ENCODE results near the gene MAP1LC3B2.

MAP1LC3B2 gene

DNA sequence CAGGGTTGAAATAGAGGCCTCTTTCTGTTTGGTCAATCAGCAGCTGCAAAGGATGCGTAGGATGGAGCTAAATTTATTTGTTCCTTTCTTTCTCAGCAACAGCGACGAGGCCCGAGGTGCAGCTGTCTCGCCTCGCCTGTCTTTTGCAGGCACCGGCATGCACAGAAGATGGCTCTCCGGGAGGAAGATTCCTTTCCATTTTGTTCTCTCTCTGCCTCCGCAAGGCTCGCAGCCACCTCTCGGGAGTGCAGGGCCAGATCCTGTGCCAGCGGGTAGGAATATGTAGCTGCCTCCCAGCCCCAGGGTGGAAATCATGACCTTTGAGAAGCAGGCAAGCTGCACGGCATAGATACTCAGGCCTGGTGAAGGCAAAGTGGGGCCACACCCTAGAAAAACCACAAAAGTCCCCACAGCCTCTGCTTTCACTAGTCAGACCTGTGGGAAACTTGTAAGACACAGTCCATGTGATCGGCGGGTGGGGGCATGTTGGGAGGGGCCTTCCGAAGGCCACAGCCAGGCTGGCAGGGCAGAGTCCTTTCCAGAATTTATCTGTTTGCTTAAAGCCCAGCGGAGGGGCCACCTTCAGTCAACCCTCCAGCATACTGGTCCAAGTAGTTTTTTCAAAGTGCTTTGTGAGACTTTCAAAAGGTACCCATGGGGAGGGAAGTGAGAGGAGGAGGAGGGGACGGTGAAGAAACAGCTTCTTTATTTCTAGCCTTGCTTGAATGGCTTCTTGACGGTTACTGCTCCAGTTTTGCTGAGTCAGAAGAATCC lies at the start of gene MAP1LC3B2:
Gene MAP1LC3B2 (plus strand): TSS at position 220 of the 774 bp plus-strand sequence. CDS start 16,562 bp downstream, outside the sequence.
- no peak for DNase-seq (ENCODE audit: low spot score)

DNA sequence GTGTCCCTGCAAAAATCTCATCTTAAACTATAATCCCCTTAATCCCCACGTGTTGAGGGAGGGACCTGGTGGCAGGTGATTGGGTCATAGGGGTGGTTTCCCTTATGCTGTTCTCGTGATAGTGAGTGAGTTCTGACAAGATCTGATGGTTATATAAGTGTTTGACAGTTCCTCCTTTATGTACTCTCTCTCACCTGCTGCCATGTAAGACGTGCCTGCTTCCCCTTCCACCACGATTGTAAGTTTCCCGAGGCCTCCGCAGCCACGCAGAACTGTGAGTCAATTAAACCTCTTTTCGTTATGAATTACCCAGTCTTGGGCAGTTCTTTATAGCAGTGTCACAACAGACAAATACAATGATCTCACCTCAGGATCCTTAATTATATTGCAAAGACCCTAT lies 45.2 kb upstream of the MAP1LC3B2 start:
- no peak for DNase-seq (ENCODE audit: low spot score)

DNA sequence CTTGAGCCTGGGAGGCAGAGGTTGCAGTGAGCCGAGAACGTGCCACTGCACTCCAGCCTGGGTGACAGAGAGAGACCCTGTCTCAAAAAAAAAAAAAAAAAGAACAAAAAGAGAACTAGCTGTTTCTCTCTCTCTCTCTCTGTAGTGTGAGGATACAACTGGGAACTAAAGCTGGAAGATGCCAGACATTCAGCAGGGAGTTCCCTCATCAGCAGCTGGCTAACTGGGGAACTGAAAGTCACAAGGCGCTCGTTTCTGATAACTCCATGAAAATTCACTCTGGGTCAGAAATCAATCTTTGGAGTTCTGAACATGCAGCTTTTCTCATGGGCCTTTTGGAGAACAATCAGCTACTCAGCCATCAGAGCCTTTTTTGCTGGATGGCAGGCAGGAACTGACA lies 43.5 kb upstream of the MAP1LC3B2 start:
- no peak for DNase-seq (ENCODE audit: low spot score)

DNA sequence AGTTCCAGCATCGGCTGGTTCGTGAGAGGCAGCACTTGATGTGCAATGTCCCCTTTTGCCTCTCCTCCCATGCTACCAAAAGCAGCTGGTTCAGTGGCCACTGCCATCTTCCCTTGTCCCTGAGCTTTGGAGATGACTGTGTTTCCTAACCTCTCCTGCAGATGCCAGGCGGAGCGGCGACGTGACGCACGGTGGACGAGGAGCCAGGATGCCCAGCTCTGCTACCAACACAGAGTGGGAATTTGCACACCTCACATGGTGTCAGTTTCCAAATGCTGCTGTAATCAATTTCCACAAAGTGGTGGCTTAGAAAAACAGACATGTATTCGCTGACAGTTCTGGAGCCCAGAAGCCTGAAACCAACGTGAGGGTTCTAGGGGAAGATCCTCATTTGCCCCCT lies 42.5 kb upstream of the MAP1LC3B2 start:
- no peak for DNase-seq (ENCODE audit: low spot score)

DNA sequence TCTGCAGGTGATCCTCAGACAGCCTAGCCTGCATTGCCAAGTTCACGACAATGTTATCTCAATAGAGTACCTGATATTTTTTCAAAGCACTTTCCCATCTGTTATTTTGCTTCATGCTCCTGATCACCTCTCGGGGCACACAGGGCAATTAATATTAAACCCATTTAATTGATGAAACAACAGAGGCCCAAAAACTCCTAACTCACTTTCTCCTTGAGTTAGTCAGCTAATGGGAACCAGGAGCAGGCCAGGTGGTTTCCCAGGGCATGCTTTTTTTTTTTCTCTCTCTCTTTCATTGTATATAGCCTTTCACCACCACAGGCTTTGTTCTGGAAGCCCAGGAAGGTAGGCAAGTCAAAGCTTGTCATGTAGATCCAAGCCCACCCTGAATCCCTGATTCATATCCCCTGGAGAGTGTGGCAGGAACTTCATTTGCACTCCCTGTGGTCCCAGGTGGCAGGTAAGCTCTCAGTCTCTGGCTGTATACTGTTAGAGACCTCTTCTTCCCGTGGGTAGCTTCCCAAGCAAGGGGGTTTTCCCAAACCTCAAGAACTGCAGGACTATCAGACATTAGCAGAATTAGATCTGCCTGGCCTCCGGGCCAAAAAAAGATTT lies 41.6 kb upstream of the MAP1LC3B2 start:
- no peak for DNase-seq (ENCODE audit: low spot score)

DNA sequence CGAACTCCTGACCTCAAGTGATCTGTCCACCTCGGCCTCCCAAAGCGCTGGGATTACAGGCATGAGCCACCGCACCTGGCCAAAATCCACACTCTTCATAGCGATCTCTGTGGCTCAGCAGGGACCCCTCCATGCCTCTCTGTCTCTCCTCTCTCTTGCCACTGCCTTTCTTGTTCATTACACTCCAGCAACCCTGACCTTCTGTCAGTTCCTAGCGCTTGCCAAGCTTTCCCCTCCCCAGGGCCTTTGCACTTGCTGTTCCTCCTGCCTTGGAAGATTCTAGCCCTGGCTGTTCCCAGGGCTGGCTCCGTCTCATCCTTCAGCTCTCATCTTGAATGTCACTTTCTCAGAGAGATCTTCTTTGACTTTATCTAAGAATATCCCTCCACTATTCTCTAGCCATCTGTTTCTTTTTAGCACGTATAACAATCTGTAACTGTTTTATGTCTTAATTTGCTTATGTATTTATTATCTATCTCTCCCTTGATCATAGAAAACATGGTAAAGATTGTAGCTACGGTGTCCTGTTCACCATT lies 38.9 kb upstream of the MAP1LC3B2 start:
- no peak for DNase-seq (ENCODE audit: low spot score)

DNA sequence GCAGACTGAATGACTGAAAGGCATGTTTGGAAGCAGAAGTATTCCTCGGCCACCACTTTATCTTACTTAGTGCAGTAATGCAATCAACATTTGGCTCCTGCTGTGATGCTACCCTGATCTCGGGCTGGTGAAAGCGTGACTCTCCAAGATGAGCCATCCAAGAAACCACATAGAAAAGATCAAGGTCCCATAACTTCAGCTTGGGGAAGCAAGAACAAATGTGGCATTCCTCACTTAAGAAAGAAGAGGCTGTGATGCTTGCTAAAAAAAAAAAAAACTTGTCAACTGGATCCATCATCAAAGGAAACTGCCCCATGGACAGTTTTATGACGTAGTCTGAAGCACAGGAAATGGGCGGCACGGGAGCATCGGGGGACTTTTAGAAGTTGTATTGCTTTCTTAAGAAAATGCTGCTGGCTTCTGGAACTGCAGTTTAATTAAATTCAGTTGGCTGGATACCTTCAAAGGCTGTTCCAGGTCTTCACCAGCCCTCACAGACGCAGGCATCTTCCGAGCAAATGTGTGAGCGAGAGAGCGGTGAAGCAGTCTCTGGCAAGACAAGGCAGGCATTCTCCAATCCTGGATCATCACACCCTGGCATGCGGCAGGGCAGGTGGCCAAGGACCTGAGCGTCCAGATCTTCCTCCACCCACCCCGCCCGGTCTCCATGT lies 38.2 kb upstream of the MAP1LC3B2 start:
- DNase-seq (ENCODE audit: low spot score): no peak

DNA sequence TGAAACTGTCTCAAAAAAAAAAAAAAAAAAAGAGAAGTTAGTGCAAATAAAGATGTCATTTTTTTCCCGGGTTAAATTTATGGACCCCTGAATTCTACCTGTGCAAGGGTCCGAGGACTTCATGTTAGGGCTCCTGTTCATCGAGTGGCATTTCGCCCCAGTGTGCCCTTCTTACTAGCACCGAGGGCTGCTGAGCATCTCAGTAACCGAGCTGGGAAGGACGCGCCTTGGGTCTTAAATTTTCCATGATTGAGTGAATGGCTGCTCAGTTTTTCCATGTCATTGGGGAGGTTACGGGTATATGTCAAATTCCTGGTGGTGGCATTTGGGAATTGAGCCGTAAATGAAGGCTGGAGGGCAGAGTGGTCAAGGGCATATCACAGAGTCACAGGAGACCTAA lies 34.9 kb upstream of the MAP1LC3B2 start:
- no peak for DNase-seq (ENCODE audit: low spot score)

DNA sequence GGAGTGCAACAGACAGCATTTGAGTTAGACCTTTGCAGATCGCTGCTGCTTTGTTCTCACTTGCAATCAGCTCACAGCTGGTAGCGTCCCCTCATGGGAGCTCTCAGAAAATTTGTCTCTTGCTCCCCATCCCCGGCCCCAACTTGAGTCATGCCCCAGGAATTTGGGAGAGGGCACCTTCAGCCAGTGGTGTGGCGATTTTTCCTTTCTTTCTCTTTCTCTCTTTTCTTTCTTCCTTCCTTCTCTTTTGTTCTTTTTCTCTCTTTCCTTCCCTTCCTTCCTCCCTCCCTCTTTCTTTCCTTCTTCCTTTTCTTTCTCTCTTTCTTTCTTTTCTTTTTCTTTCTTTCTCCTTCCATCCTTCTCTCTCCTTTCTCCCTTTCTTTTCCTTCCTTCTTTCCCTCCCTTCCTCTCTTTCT lies 34.2 kb upstream of the MAP1LC3B2 start:
- DNase-seq (ENCODE audit: low spot score): no peak

DNA sequence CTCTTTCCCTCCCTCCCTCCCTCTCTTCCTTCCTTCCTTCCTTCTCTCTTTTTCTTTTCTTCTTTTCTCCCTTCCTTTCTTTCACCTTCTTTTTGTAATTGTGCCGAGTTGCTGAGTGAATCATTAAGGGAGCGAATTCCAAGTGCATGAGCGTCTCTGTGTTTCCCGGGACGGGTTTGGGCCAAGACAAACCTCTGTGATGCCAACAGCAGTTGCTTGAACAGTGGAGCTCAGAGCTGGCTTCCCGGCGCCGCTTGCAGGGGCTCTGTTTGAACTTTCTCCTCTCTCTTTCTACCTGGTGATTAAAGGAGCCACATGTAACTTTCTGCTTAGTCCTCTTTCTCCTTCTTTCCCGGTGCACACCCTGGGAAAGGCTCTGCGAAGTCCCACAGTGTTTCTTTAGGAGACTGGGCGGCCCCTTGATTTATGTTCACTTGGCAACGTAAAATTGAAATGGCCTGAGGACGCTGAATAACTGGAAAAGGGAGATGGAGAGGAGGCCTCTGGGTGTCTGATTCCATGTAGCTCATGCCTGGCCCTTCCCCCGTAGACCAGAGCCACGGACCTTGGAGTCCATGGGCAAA lies 33.7 kb upstream of the MAP1LC3B2 start:
- DNase-seq (ENCODE audit: low spot score): no peak

DNA sequence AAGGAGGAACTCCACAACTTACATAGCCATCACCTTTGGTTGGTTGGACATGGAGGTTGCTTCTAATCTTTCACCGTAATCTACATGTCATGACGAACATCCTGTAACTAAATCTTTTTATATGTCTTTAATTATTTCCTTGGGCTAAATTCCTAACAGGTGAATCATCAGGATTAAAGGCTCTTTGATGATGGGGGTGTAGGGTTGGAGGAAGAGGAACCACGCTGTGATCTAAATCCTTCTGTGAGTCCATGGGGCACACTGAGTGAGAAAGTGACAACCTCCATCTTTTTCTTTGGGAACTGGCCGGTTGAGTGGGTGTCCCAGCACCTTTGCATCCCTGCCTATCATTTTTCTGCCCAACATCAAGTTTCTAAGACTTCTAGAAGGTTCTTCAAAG lies 31.1 kb upstream of the MAP1LC3B2 start:
- no peak for DNase-seq (ENCODE audit: low spot score)

DNA sequence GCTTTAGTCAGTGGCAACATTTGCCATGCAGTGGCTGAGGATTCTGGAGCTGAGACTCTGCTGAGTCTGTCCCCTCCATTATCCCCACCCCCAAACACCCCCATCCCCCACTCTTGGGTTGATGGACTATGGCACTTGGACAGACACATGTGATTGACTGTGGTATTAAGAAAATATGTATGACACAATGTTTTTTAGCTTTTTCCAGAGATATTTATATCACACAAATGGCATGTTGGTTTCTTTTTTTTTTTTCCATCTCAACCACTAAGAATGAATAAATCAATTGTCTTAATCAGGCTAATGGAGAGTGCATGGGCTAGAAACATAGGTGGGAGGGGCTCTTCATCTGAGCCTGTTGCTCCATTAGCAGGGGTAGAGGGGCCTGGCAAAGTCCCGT lies 30.7 kb upstream of the MAP1LC3B2 start:
- DNase-seq (ENCODE audit: low spot score): no peak

DNA sequence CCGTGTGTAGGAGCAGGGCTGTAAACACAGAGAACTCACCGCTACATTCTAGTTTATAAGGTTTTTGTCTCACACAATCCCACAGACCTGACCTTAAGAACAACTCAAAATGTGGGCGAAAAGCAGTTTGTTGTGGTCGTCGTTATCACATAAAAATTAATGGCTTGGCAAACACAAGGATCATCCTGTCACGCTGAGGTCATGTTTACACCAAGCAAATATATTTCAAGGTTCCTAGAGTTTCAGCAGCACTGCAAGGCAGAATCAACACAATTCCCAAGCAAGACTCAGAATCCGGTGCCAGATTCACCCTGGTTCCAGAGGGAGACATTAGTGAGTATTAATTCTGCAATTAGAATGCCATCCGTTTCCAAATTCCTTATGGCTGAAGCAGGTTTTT lies 30.1 kb upstream of the MAP1LC3B2 start:
- DNase-seq (ENCODE audit: low spot score): no peak

DNA sequence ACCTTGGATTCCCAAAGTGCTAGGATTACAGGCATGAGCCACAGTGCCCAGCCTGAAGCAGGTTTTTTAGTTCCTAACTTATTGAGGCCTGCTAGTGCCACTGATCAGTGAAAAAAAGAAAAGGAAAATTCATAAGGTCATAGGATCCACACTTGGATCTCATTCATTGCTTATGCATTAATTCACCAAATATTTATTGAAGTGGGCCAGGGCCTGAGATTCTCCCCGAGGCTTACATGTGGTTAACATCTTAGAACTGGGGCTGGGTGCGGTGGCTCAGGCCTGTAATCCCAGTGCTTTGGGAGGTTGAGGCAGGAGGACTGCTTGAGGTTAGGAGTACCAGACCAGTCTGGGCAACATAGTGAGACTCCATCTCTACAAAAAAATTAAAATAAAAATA lies 29.5 kb upstream of the MAP1LC3B2 start:
- DNase-seq (ENCODE audit: low spot score): no peak

DNA sequence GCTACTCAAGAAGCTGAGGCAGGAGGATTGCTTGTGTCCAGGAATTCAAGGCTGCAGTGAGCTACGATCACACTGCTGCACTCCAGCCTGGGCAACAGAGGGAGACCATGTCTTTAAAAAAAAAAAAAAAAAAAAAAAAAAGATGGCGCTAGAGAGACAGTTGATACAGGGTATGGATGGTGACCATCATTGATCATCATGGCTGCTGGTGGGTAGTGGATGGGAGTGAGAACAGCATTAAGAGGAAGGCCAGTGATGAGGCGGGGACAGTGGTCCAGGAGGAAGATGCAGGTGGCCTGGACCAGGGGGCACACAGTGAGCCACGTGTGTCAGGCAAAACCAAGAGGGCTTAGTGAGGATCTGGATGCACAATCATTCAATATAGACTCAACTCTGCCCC lies 26.8 kb upstream of the MAP1LC3B2 start:
- no peak for DNase-seq (ENCODE audit: low spot score)

DNA sequence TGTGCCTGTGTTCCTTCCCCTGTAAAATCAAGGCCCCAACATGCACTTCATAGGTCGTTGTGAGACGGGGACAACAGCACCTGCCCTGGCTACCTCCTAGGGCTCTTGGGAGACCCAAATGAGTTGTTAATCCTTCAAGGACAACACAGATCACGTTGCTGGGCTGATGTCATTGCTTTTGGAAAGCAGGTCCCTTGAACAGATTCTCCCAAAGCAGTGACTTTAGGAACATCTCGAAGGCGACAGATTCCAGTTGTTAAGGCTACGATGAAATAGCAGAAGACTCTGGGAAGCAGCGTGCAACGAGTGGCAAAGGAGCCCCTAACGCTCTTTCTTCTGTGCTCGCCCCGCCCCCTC lies 26.2 kb upstream of the MAP1LC3B2 start:
- no peak for DNase-seq (ENCODE audit: low spot score)

DNA sequence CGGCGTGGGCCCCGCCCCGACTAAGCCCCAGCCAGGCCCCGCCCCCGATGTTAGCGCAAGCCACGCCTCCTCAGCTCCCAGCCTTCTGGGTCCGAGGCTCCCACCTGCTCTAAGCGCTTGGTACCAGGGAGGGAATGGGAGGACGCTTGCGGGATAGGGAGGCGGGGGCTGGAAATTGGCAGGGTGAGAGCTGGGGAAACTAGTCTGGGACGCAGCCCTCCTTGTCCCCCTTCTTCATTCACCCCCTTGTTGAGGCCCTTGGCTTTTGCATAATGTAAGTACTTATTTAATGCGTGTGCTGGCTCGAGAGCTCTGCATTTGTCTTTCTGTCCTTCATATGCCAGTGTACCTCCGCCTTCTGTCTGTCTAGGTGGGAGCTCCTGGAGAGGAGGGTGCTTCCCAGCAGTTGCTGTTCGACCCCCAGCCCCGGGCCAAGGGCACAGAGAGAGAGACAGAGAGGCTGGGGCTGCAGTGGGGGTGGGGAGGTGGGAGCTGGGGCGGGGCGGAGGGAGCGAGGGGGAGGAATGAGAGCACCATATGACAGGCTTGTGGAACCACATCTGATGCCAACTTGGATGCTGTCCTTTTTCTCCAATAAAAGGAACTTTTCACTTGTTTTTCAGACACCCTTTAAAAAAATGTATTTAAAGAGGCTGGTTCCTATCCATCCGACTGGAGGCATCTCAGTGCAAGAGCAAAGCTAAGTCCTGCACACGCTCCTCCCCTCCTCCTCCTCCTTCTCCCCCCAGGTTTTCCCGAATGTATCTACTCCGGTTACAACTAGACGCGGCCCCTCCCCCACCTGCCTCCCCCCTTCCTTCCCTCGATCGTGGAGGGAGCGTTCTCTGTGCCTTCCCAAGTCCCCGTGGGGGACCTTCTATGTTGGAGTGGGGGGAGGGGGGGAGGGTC lies 25.6 kb upstream of the MAP1LC3B2 start:
- DNase-seq (ENCODE audit: low spot score): peak; percentile 97

DNA sequence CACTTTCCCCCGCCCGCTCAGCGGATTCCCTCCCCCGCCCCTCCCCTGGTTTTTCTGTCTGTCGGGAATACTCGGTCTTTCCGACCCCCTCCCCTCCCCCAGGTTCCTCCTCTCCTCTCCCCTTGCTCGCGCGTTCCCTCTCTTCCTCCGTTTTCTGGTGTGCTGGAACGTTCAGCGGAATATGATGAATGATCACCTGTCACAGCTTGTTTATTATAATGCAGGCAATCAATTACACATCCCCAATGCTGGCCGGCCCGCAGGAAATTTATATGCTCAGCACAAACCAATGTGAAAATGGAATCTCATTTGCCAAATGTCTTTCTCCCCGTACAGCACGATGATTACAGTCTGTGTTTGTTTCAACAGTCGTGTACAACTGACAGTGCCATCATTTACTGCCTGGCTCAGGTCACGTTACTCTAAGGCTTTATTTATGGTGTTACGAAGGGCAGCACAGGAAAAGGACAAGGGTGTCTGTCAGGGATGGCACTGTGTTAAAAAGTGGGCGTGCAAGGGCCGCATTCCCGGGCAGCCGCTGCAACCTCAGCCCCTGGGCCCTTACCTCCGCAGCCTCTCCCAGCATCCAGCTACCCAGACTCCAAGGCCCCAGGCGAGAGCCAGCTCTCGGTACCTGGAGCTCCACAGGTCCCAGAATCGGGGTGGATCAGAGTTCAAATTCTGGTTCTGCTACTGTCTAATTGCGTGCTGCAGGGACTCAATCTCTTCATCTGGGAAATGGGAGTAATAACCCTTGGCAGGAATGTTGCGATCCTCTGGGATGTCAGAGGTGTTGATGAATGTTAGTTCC lies 24.7 kb upstream of the MAP1LC3B2 start:
- DNase-seq (ENCODE audit: low spot score): no peak

DNA sequence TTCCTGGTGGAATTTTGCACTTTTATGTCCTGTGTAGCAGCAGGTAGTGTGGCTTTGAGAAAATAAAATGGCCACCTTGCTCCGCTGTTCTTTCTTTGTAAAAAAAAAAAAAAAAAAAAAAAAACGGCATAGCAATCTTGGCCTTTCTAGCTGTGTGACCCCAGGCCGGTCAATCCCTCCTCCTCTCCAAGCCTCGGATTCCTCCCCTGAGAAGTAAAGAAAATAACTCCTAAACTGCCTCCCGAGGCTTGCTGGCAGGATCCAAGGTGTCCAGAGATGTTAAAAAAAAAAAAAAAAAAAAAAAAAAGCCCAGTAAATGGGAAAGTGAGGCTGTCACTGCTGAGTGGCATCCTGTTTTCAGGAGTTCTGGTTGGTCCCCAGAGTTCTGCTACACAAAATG lies 23.9 kb upstream of the MAP1LC3B2 start:
- no peak for DNase-seq (ENCODE audit: low spot score)

DNA sequence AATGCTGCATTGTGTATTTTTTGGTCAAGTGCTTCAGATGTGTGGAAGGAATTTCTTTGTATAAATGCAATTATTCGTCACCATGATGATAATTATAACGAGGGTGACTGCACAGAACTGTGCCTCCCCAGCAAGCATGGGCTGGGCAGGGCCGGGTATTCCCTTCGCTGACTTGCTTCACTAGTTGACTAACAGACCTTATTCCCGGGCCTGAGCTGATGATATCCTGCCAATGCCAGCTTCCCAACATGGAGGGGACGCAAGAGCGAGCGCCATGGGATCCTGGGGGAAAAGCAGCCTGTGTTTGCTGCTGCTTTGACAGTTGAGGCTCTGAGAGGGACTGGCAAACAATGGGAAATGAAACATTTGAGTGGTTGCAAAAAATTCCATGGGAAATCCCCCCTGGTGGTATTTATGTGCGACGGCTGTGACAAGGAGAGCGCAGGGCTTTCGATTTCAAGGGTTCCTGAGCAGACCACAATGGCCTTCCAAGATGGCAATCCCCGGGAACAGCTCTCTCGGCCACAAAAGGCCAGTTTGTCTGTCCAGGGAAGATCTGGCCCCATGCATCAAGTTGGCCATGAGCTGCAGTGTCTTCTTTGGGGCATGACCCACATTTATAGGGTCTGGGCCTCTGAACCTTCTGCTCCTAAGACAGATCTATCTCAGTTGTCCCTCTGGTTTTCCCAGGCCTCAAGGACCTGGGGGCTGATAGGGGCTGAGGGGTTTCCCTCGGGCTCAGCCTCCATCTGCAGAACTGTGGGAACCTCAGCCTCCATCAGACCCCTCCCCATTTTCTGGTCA lies 21.9 kb upstream of the MAP1LC3B2 start:
- DNase-seq (ENCODE audit: low spot score): no peak
